Pulmonary artery endothelial cell (primary cell): Measurements from ENCODE around the gene ARVCF. TPM values are rescaled to one million over a fixed set of nuclear protein-coding genes. Genes with fewer than 3 reads are reported as not detected.

ENCODE experiments used
- DNase-seq: peaks from one replicate; pipeline ENCODE4 v3.0.0-alpha.2; 2011; ENCODE audit warnings: low read depth, low spot score
- total RNA-seq: library from RNA; depleted of rRNA; stranded (reverse); fragments of >200 nt; gene quantifications from 2 replicates; pipeline ENCODE4 v1.2.3, GENCODE V29; 2014

Gene ARVCF
- total RNA-seq: 52.8 and 79.3 TPM in 2 replicates

GRCh38 chr22:20016734-20017621 lies at the start of gene ARVCF:
Gene ARVCF (minus strand): TSS chr22:20016823. CDS start chr22:19990794, 26,029 bp downstream.
- DNase-seq: peak; percentile 64

- no peak for DNase-seq
These were observed 49.4 kb upstream of the ARVCF start for GRCh38 chr22:20065896-20066616.

GRCh38 chr22:20064545-20065262 lies 48.1 kb upstream of the ARVCF start:
- no peak for DNase-seq

- no peak for DNase-seq
These were observed 47.5 kb upstream of the ARVCF start for GRCh38 chr22:20064140-20064480.

- no peak for DNase-seq
These were observed 46.9 kb upstream of the ARVCF start for GRCh38 chr22:20063271-20064139.

- peak; percentile 24 for DNase-seq
These were observed 46.1 kb upstream of the ARVCF start for GRCh38 chr22:20062766-20063083.

GRCh38 chr22:20062043-20062765 lies 45.6 kb upstream of the ARVCF start:
- DNase-seq: no peak

GRCh38 chr22:20061481-20061861 lies 44.8 kb upstream of the ARVCF start:
- peak; percentile 20 for DNase-seq

GRCh38 chr22:20060700-20061480 lies 44.3 kb upstream of the ARVCF start:
- DNase-seq: no peak

- DNase-seq: no peak
These were observed 42.6 kb upstream of the ARVCF start for GRCh38 chr22:20058989-20059770.

- no peak for DNase-seq
These were observed 41.1 kb upstream of the ARVCF start for GRCh38 chr22:20057596-20058268.

- DNase-seq: no peak
These were observed 40.2 kb upstream of the ARVCF start for GRCh38 chr22:20056696-20057386.

GRCh38 chr22:20056161-20056560 lies 39.5 kb upstream of the ARVCF start:
- DNase-seq: no peak

GRCh38 chr22:20055654-20056053 lies 39.0 kb upstream of the ARVCF start:
- DNase-seq: no peak

- no peak for DNase-seq
These were observed 38.5 kb upstream of the ARVCF start for GRCh38 chr22:20055144-20055543.

GRCh38 chr22:20054485-20054884 lies 37.9 kb upstream of the ARVCF start:
- DNase-seq: no peak

- DNase-seq: no peak
These were observed 37.4 kb upstream of the ARVCF start for GRCh38 chr22:20054034-20054427.
